Neural cell (in vitro differentiated cells): ENCODE results near the gene NFE2L3. TPM values are rescaled to one million over a fixed set of nuclear protein-coding genes. Genes with fewer than 3 reads are reported as not detected.

Experiments
- H2AFZ ChIP-seq: fragments of 200-600, 300-800 bp; sonication (generic), shearing (Covaris generic); 2 replicates; pipeline ENCODE4 v1.6.0; 2014; ENCODE audit warnings: low read depth, mild to moderate bottlenecking, antibody characterized with exemption, low read length, moderate library complexity
- H3F3A ChIP-seq: fragments of 200-600 bp; shearing (Covaris generic); 2 replicates; pipeline ENCODE4 v1.6.1; 2016; ENCODE audit warnings: mild to moderate bottlenecking, moderate library complexity, mixed read lengths, antibody characterized with exemption, low read length; ENCODE audit not compliant: insufficient read depth, poor library complexity, severe bottlenecking
- H3K27ac ChIP-seq: fragments of 200-600, 300-800 bp; sonication (generic), shearing (Covaris generic); 2 replicates; pipeline ENCODE4 v1.5.1; 2014; ENCODE audit warnings: mild to moderate bottlenecking, low read length, moderate library complexity
- H3K27me3 ChIP-seq: fragments of 300-800, 200-600 bp; sonication (generic), shearing (Covaris generic); 2 replicates; pipeline ENCODE4 v1.6.0; 2014; ENCODE audit warnings: mild to moderate bottlenecking, low read depth, low read length, moderate library complexity; ENCODE audit not compliant: insufficient read depth
- H3K36me3 ChIP-seq: fragments of 300-800, 200-600 bp; sonication (generic), shearing (Covaris generic); 2 replicates; pipeline ENCODE4 v1.5.1; 2014; ENCODE audit warnings: mild to moderate bottlenecking, antibody characterized with exemption, low read length, moderate library complexity; ENCODE audit not compliant: insufficient read depth
- H3K4me2 ChIP-seq: fragments of 300-800, 200-600 bp; sonication (generic), shearing (Covaris generic); 2 replicates; pipeline ENCODE4 v1.6.0; 2014; ENCODE audit warnings: mild to moderate bottlenecking, low read length
- H3K4me3 ChIP-seq: fragments of 300-800, 200-600 bp; sonication (generic), shearing (Covaris generic); 2 replicates; pipeline ENCODE4 v1.5.1; 2014; ENCODE audit warnings: mild to moderate bottlenecking, low read length, moderate library complexity
- H3K79me2 ChIP-seq: fragments of 200-600 bp; shearing (Covaris generic); replicated peaks from 2 replicates; pipeline ENCODE4 v1.6.0; 2014; ENCODE audit warnings: mild to moderate bottlenecking, low read length, moderate library complexity; ENCODE audit not compliant: insufficient read depth
- H3K9ac ChIP-seq: fragments of 300-800, 200-600 bp; sonication (generic), shearing (Covaris generic); 2 replicates; pipeline ENCODE4 v1.6.1; 2016; ENCODE audit warnings: mild to moderate bottlenecking, low read length, mixed read lengths
- H3K9me2 ChIP-seq: fragments of 200-600 bp; shearing (Covaris generic); 2 replicates; pipeline ENCODE4 v1.6.1; 2016; ENCODE audit warnings: mild to moderate bottlenecking, low read length, mixed read lengths; ENCODE audit not compliant: insufficient read depth
- H3K9me3 ChIP-seq: fragments of 200-600, 300-800 bp; sonication (generic), shearing (Covaris generic); 2 replicates; pipeline ENCODE4 v1.6.1; 2016; ENCODE audit warnings: mild to moderate bottlenecking, mixed run types, low read length, moderate library complexity, mixed read lengths
- H4K20me1 ChIP-seq: fragments of 200-600 bp; shearing (Covaris generic); 2 replicates; pipeline ENCODE4 v1.6.1; 2016; ENCODE audit warnings: mild to moderate bottlenecking, mixed run types; ENCODE audit not compliant: insufficient read depth
- CTCF ChIP-seq: fragments of 450-650 bp; IDR thresholded peaks from 2 replicates; pipeline ENCODE4 v1.5.1; 2014; ENCODE audit warnings: antibody characterized with exemption, mild to moderate bottlenecking, moderate library complexity; ENCODE audit not compliant: poor library complexity, severe bottlenecking
- EP300 ChIP-seq: fragments of 450-650 bp; conservative IDR thresholded peaks from 2 replicates; pipeline ENCODE4 v1.6.1; 2014; ENCODE audit warnings: antibody characterized with exemption, mild to moderate bottlenecking, moderate library complexity; ENCODE audit not compliant: poor library complexity, severe bottlenecking
- EZH2 ChIP-seq: fragments of 200-600, 300-800 bp; shearing (Covaris generic), sonication (generic); IDR thresholded peaks from 2 replicates; pipeline ENCODE4 v1.6.1; 2014; ENCODE audit warnings: antibody characterized with exemption, low read length, borderline replicate concordance, mild to moderate bottlenecking; ENCODE audit not compliant: insufficient read depth, poor library complexity, severe bottlenecking
- MXI1 ChIP-seq: fragments of 450-650 bp; conservative IDR thresholded peaks from 2 replicates; pipeline ENCODE4 v1.6.1; 2014; ENCODE audit warnings: antibody characterized with exemption, mild to moderate bottlenecking; ENCODE audit not compliant: poor library complexity, severe bottlenecking
- POLR2AphosphoS5 ChIP-seq: IDR thresholded peaks from 2 replicates; pipeline ENCODE4 v1.6.1; 2012
- RAD21 ChIP-seq: fragments of 450-650 bp; conservative IDR thresholded peaks from 2 replicates; pipeline ENCODE4 v1.6.1; 2014; ENCODE audit warnings: antibody characterized with exemption, mild to moderate bottlenecking, moderate library complexity
- REST ChIP-seq: IDR thresholded peaks from 2 replicates; pipeline ENCODE4 v1.6.1; 2012; ENCODE audit warnings: borderline replicate concordance
- SMC3 ChIP-seq: fragments of 450-650 bp; conservative IDR thresholded peaks from 2 replicates; pipeline ENCODE4 v1.6.1; 2014; ENCODE audit warnings: antibody characterized with exemption, mild to moderate bottlenecking, moderate library complexity; ENCODE audit not compliant: poor library complexity
- TAF1 ChIP-seq: IDR thresholded peaks from 2 replicates; pipeline ENCODE4 v1.6.1; 2012; ENCODE audit warnings: low read depth
- polyA plus RNA-seq: library from polyadenylated mRNA; depleted of rRNA; stranded (reverse); fragments of >200 nt; gene quantifications from 2 replicates; pipeline ENCODE4 v1.2.3, GENCODE V29; 2014

Gene NFE2L3
- polyA plus RNA-seq, 1 donor from 2014 or later = 2.9 TPM

- Histone ChIP-seq H3K9me3 (no peaks in the 10 kb centered on the region), H3K36me3 (no peaks in the 10 kb centered on the region), H3K9me2 (no peaks in the 10 kb centered on the region), H2AFZ (no peak overlapping the region), H3K4me2 (no peak overlapping the region), H3K9ac (no peak overlapping the region), H3K27me3 (no peaks in the 10 kb centered on the region), H3K27ac (no peak overlapping the region), H3K4me3 (no peak overlapping the region), H3K79me2 (no peaks in the 10 kb centered on the region), H3F3A (no peaks in the 10 kb centered on the region), H4K20me1 (no peaks in the 10 kb centered on the region)
- TF ChIP-seq REST = no peak
- TF ChIP-seq CTCF = no peak
- TF ChIP-seq SMC3 = no peak
- no peak for TF ChIP-seq EP300
- no peak for TF ChIP-seq POLR2AphosphoS5
- TF ChIP-seq TAF1 = no peak
- no peak for TF ChIP-seq RAD21
- no peak for TF ChIP-seq MXI1
Measured at GRCh38 chr7:26166684-26167266, 14.8 kb downstream of the NFE2L3 start.

- H3K27ac ChIP-seq = no peak overlapping the region
- H3K27me3 ChIP-seq = no peaks in the 10 kb centered on the region
- no peak overlapping the region for H3K4me3 ChIP-seq
- H3K9me2 ChIP-seq = no peaks in the 10 kb centered on the region
- no peaks in the 10 kb centered on the region for H4K20me1 ChIP-seq
- TF ChIP-seq EP300 (no peak), TAF1 (no peak), POLR2AphosphoS5 (no peak), MXI1 (no peak), REST (no peak), RAD21 (no peak), EZH2 (no peak), CTCF (no peak), SMC3 (no peak)
- H3K9me3 ChIP-seq = no peaks in the 10 kb centered on the region
- no peak overlapping the region for H3K9ac ChIP-seq
- no peaks in the 10 kb centered on the region for H3K36me3 ChIP-seq
- H3K4me2 ChIP-seq = no peak overlapping the region
- no peaks in the 10 kb centered on the region for H3F3A ChIP-seq
- H2AFZ ChIP-seq = no peak overlapping the region
- H3K79me2 ChIP-seq = no peaks in the 10 kb centered on the region
Measured at GRCh38 chr7:26167303-26167934, 15.4 kb downstream of the NFE2L3 start.
